HCT116 (cell line): Measurements from ENCODE around the gene CLSTN1. TPM values are rescaled to one million over a fixed set of nuclear protein-coding genes. Genes with fewer than 3 reads are reported as not detected.

ENCODE experiments used
- ATAC-seq: fragments of 200-7000 bp; cut with Tn5 transposase; 2 replicates; pipeline ENCODE4 v1.9.1; 2020; ENCODE audit warnings: mild to moderate bottlenecking, moderate library complexity
- BruUV-seq: library from RNA; stranded (reverse); fragments of 400-500 nt; replicated peaks from 2 replicates; lab custom pipeline; 2021; lab: Mats Ljungman, UMichigan
- CTCF ChIA-PET: fragments of 300-600 bp; sonication (Branson Sonifier 250); formaldehyde crosslinking; loops from one replicate; lab custom pipeline; 2021; ENCODE audit warnings: antibody characterized with exemption; lab: Charles Lee
- POLR2A ChIA-PET: fragments of 300-600, 350-600 bp; sonication (Branson Sonifier 250); formaldehyde crosslinking; loops from one replicate; lab custom pipeline; 2021; ENCODE audit warnings: antibody characterized with exemption; lab: Charles Lee
- RAD21 ChIA-PET, 2 experiments: fragments of 300-600 bp; sonication (Branson Sonifier 250); formaldehyde crosslinking; loops; one replicate each; lab custom pipeline; 2023; ENCODE audit warnings: low total read pairs in 2 of 2; ENCODE audit not compliant: uncharacterized antibody in 2 of 2, unreplicated experiment in 2 of 2, low non-redundant PET in 1 of 2; lab: Charles Lee
- DNase-seq: peaks from one replicate; pipeline ENCODE4 v3.0.0-alpha.2; 2010; ENCODE audit warnings: low read depth, low spot score
- H2AFZ ChIP-seq: fragments of 200-600 bp; shearing (Covaris generic), sonication (generic); 2 replicates; pipeline ENCODE4 v1.6.1; 2017; ENCODE audit warnings: low read depth, mixed run types, mixed read lengths, antibody characterized with exemption, low read length; ENCODE audit not compliant: poor library complexity, severe bottlenecking
- H3K27ac ChIP-seq: 2 replicates; pipeline ENCODE4 v1.5.1; 2012; ENCODE audit warnings: low read depth, low read length
- H3K27me3 ChIP-seq: fragments of 200-600 bp; sonication (generic); 2 replicates; pipeline ENCODE4 v1.6.1; 2016; ENCODE audit warnings: mixed run types, low read length, mixed read lengths; ENCODE audit not compliant: insufficient read depth
- H3K36me3 ChIP-seq, 2 experiments: fragments of 200-500 bp in 1 of 2; fragments of 200-600 bp in 1 of 2; sonication (Bioruptor generic) in 1 of 2; sonication (generic) in 1 of 2; 2 replicates each; pipeline versions ENCODE4 v1.5.1 to v1.6.1; 2014 to 2016; ENCODE audit warnings: low read length in 2 of 2, inconsistent platforms in 1 of 2, mixed read lengths in 1 of 2, mixed run types in 1 of 2; ENCODE audit not compliant: insufficient read depth in 2 of 2, control insufficient read depth in 1 of 2
- H3K4me1 ChIP-seq, 2 experiments: fragments of 200-600 bp in 1 of 2; sonication (generic) in 1 of 2; 2 replicates each; pipeline versions ENCODE4 v1.5.1 to v1.6.1; 2012 to 2017; ENCODE audit warnings: low read length in 2 of 2, inconsistent platforms in 1 of 2, mild to moderate bottlenecking in 1 of 2, mixed read lengths in 1 of 2, mixed run types in 1 of 2, moderate library complexity in 1 of 2; ENCODE audit not compliant: insufficient read depth in 2 of 2, control insufficient read depth in 1 of 2
- H3K4me2 ChIP-seq: fragments of 200-600 bp; sonication (generic); 2 replicates; pipeline ENCODE4 v1.6.1; 2017; ENCODE audit warnings: mixed run types, low read length, mixed read lengths
- H3K4me3 ChIP-seq, 2 experiments: fragments of 200-600 bp in 1 of 2; sonication (generic) in 1 of 2; replicated peaks in 1 of 2; 2 replicates each; pipeline ENCODE4 v1.5.1; 2011 to 2016; ENCODE audit warnings: low read length in 2 of 2, control low read depth in 1 of 2, low read depth in 1 of 2, mild to moderate bottlenecking in 1 of 2, mixed read lengths in 1 of 2, mixed run types in 1 of 2
- H3K79me2 ChIP-seq: fragments of 200-600 bp; sonication (generic); 2 replicates; pipeline ENCODE4 v1.6.1; 2017; ENCODE audit warnings: mild to moderate bottlenecking, mixed run types, low read length, moderate library complexity, mixed read lengths; ENCODE audit not compliant: insufficient read depth
- H3K9ac ChIP-seq: fragments of 200-600 bp; sonication (generic); 2 replicates; pipeline ENCODE4 v1.6.1; 2016; ENCODE audit warnings: low read length, mixed read lengths
- H3K9me2 ChIP-seq: fragments of 200-600 bp; sonication (generic), shearing (Covaris generic); 2 replicates; pipeline ENCODE4 v1.6.1; 2017; ENCODE audit warnings: mixed run types, mild to moderate bottlenecking, moderate library complexity; ENCODE audit not compliant: insufficient read depth
- H3K9me3 ChIP-seq, 2 experiments: fragments of 200-500 bp in 1 of 2; fragments of 200-600 bp in 1 of 2; sonication (Bioruptor generic) in 1 of 2; sonication (generic) in 1 of 2; 2 replicates each; pipeline ENCODE4 v1.6.1; 2014 to 2017; ENCODE audit warnings: low read length in 2 of 2, mixed read lengths in 2 of 2, inconsistent platforms in 1 of 2, low read depth in 1 of 2, mild to moderate bottlenecking in 1 of 2, mixed run types in 1 of 2, moderate library complexity in 1 of 2; ENCODE audit not compliant: control insufficient read depth in 1 of 2, insufficient read depth in 1 of 2
- H4K20me1 ChIP-seq: fragments of 200-600 bp; sonication (generic), shearing (Covaris generic); 2 replicates; pipeline ENCODE4 v1.6.1; 2017; ENCODE audit warnings: mixed run types, mild to moderate bottlenecking, moderate library complexity; ENCODE audit not compliant: insufficient read depth
- ATF3 ChIP-seq: IDR thresholded peaks from 2 replicates; pipeline ENCODE4 v1.6.1; 2012
- CEBPB ChIP-seq: IDR thresholded peaks from 2 replicates; pipeline ENCODE4 v1.6.1; 2012; ENCODE audit warnings: low read depth
- CTCF ChIP-seq, 3 experiments: fragments of 200-600 bp in 1 of 3; sonication (generic) in 1 of 3; IDR thresholded peaks in 2 of 3; conservative IDR thresholded peaks in 1 of 3; 2 replicates each; pipeline ENCODE4 v1.5.1; 2012 to 2017; ENCODE audit warnings: low read depth in 2 of 3, low read length in 2 of 3, antibody characterized with exemption in 1 of 3, borderline replicate concordance in 1 of 3, control low read depth in 1 of 3, mild to moderate bottlenecking in 1 of 3, mixed read lengths in 1 of 3, mixed run types in 1 of 3, moderate library complexity in 1 of 3; ENCODE audit not compliant: insufficient read depth in 1 of 3
- EZH2 ChIP-seq: fragments of 200-600 bp; sonication (generic); IDR thresholded peaks from 2 replicates; pipeline ENCODE4 v1.6.1; 2017; ENCODE audit warnings: antibody characterized with exemption, mixed run types
- EZH2phosphoT487 ChIP-seq: fragments of 200-600 bp; IDR thresholded peaks from 2 replicates; pipeline ENCODE4 v1.6.1; 2018; ENCODE audit warnings: antibody characterized with exemption, borderline replicate concordance
- FOSL1 ChIP-seq: IDR thresholded peaks from 2 replicates; pipeline ENCODE4 v1.6.1; 2012; ENCODE audit warnings: low read depth
- POLR2A ChIP-seq: IDR thresholded peaks from 2 replicates; pipeline ENCODE4 v1.7.0; 2011; ENCODE audit warnings: borderline replicate concordance; ENCODE audit not compliant: insufficient read depth, insufficient read length; ENCODE audit errors: extremely low read depth
- POLR2AphosphoS5 ChIP-seq: IDR thresholded peaks from 2 replicates; pipeline ENCODE4 v1.6.1; 2011; ENCODE audit warnings: mild to moderate bottlenecking, low read depth, low read length, moderate library complexity
- RAD21 ChIP-seq: IDR thresholded peaks from 2 replicates; pipeline ENCODE4 v1.6.1; 2012; ENCODE audit warnings: low read depth, mild to moderate bottlenecking
- SP1 ChIP-seq: IDR thresholded peaks from 2 replicates; pipeline ENCODE4 v1.6.1; 2012; ENCODE audit warnings: low read depth
- SRF ChIP-seq: IDR thresholded peaks from 2 replicates; pipeline ENCODE4 v1.6.1; 2012; ENCODE audit warnings: low read depth
- TCF7L2 ChIP-seq: IDR thresholded peaks from 2 replicates; pipeline ENCODE4 v1.7.0; 2011; ENCODE audit warnings: borderline replicate concordance, inconsistent platforms; ENCODE audit not compliant: insufficient read depth, insufficient read length; ENCODE audit errors: extremely low read depth
- YY1 ChIP-seq: IDR thresholded peaks from 2 replicates; pipeline ENCODE4 v1.6.1; 2011; ENCODE audit warnings: low read length, low read depth, moderate library complexity, mild to moderate bottlenecking; ENCODE audit not compliant: insufficient replicate concordance; ENCODE audit errors: extremely low read depth
- ZNF274 ChIP-seq: fragments of 200-500 bp; sonication (Bioruptor generic); IDR thresholded peaks from 2 replicates; pipeline ENCODE4 v1.6.1; 2014; ENCODE audit warnings: mild to moderate bottlenecking, low read depth, low read length, inconsistent platforms
- intact Hi-C: fragments of 100-400 bp; cut with micrococcal nuclease; formaldehyde crosslinking; loops from 2 replicates; pipeline ENCODE4 v1.10.0; 2022
- total RNA-seq: library from RNA; stranded (reverse); gene quantifications from one replicate; pipeline ENCODE4 v1.2.1, GENCODE V29; 2021; ENCODE audit not compliant: unreplicated experiment

CLSTN1 gene
- total RNA-seq, 1 experiment from 2014 or later = 113 TPM

GRCh38 chr1:9821710-9822109, 2.1 kb downstream of the CLSTN1 start (continued):
- no peak for TF ChIP-seq CTCF (IDR thresholded peaks at IDR 0.05 in 2 of 3, conservative IDR thresholded peaks at IDR 0.05 in 1 of 3; ENCODE audit: borderline replicate concordance in 1 of 3, insufficient read depth in 1 of 3, low read depth in 2 of 3, low read length in 2 of 3)
- no peak for TF ChIP-seq POLR2AphosphoS5
- TF ChIP-seq POLR2A = no peak
- no peak for TF ChIP-seq CEBPB
- no peak for TF ChIP-seq EZH2phosphoT487
- TF ChIP-seq SRF = no peak
- no peak for TF ChIP-seq RAD21
- no peak for TF ChIP-seq YY1

- Histone ChIP-seq H3K36me3 (no peaks in the 10 kb centered on the region), H4K20me1 (peaks cover 9% of the 10 kb centered on the region; the same call in 1 of the 2 replicates), H3K9me2 (no peaks in the 10 kb centered on the region), H3K4me2 (no peak overlapping the region), H3K79me2 (peaks cover 74% of the 10 kb centered on the region), H3K27me3 (no peaks in the 10 kb centered on the region), H3K4me3 (no peak overlapping the region), H2AFZ (no peak overlapping the region)
- no TSS peak for BruUV-seq
- ATAC-seq (no peak), DNase-seq (no peak)
- intact Hi-C loops = loop anchor here (5.0 kb wide), 1 partner anchor 38 kb away; no protein-coding TSS in a partner anchor
- ChIA-PET CTCF (interaction anchor here (1.1 kb wide), 1 partner anchor 36 kb away, joined by 3 read pairs; no protein-coding TSS in a partner anchor), POLR2A (no interaction called here), RAD21 (no interaction called here)
- TF ChIP-seq RAD21 (no peak), EZH2 (no peak), ZNF274 (no peak), SP1 (no peak), ATF3 (no peak), EZH2phosphoT487 (no peak), FOSL1 (no peak), TCF7L2 (no peak), POLR2AphosphoS5 (no peak)
- TF ChIP-seq, all 23 proteins: peak for 0
- Histone ChIP-seq H3K27ac (no peak overlapping the region), H3K9me3 (no peaks in the 10 kb centered on the region), H3K9ac (no peak overlapping the region), H3K4me1 (peaks cover 17 to 27% of the 10 kb centered on the region in 2 experiments)
Measured at GRCh38 chr1:9820521-9820920, 3.2 kb downstream of the CLSTN1 start.
